GM10266 (cell line): Measurements from ENCODE around the gene KLHDC7A.
"Not testable (repeated sequence)": the region's sequence is repeated elsewhere in the genome, so short reads cannot be mapped to it uniquely, and the experiment has no call there.

Experiments
- DNase-seq: peaks from one replicate; pipeline ENCODE4 v3.0.0; 2012; ENCODE audit errors: extremely low spot score
- CTCF ChIP-seq: IDR thresholded peaks from 2 replicates; pipeline ENCODE4 v1.5.1; 2012; ENCODE audit warnings: mild to moderate bottlenecking, low read depth; ENCODE audit not compliant: control insufficient read depth, insufficient read depth; ENCODE audit errors: missing control alignments

KLHDC7A gene

GRCh38 chr1:18447509-18448220, 33.1 kb upstream of the KLHDC7A start:
- no peak for DNase-seq
- TF ChIP-seq CTCF, result no peak

GRCh38 chr1:18448889-18449288, 31.8 kb upstream of the KLHDC7A start:
- DNase-seq, result no peak
- TF ChIP-seq CTCF, result no peak

- DNase-seq, result no peak
- no peak for TF ChIP-seq CTCF
These were observed 28.2 kb upstream of the KLHDC7A start for GRCh38 chr1:18452550-18452949.

GRCh38 chr1:18458133-18459092, 22.3 kb upstream of the KLHDC7A start:
- DNase-seq, result no peak
- no peak for TF ChIP-seq CTCF

- DNase-seq, result no peak
- no peak for TF ChIP-seq CTCF
These were observed 19.1 kb upstream of the KLHDC7A start for GRCh38 chr1:18461656-18462055.

GRCh38 chr1:18462517-18462916, 18.2 kb upstream of the KLHDC7A start:
- not testable (repeated sequence) for DNase-seq

- no peak for TF ChIP-seq CTCF
- DNase-seq, result no peak
These were observed 17.7 kb upstream of the KLHDC7A start for GRCh38 chr1:18463063-18463462.
